Colon (tissue), 2 donors: Measurements from ENCODE around the gene SPAG16.

Experiments used
- FAIRE-seq: peaks from 2 replicates; lab custom pipeline; 2012; peaks lifted over from hg19 to GRCh38; lab: Jason Lieb, UNC
- donor health status: control.
- donor health status: control.

Gene SPAG16

DNA sequence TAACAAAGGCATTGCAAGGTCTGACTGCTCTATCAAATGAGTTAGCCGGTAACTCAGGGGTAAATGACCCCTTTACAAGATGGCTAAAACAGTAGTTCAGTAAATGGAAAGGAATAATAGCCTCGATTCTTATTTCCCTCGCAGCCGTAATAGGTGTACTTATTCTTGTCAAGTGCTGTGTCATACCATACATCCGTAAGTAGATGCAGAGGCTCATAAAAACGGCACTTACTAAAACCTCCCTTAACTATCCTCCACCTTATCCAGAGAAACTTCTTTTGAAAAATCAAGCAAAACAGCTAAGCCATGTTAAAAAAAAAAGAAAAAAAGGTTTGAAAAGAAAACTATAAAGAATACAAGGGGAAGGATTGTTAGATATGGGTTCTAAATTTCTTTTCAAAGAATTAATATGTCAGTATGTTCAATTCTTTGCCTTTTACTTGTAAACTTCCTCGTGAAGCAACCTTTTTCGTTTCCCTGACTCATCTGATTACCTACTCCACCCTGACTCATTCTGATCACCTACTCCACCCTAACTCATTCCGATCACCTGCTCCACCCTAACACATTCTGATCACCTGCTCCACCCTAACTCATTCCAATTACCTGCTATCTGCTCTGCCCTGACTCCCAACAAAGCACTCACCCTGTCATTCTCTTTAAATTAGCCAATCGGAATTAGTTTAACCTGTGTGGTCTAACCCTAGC, 127.5 kb downstream of the SPAG16 start:
- no peak for FAIRE-seq

DNA sequence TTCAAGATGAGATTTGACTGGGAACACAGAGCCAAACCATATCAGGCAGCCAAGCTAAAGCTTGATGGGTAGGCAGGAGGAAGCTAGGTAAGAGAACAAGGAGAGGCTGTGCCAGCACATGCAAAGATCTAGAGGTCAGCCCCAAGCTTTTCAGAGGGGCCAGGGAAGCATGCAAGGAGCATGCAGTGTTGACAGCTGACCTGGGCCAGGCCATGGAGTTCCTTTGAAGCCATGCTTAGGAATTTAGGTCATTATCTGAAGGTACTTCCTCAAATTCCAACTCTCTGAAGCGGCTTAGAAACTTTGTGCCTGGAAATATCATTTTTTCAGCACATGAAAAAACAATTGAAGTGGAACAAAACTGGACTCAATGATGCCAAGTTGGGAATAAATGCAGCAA, 130.8 kb downstream of the SPAG16 start:
- FAIRE-seq, result no peak

DNA sequence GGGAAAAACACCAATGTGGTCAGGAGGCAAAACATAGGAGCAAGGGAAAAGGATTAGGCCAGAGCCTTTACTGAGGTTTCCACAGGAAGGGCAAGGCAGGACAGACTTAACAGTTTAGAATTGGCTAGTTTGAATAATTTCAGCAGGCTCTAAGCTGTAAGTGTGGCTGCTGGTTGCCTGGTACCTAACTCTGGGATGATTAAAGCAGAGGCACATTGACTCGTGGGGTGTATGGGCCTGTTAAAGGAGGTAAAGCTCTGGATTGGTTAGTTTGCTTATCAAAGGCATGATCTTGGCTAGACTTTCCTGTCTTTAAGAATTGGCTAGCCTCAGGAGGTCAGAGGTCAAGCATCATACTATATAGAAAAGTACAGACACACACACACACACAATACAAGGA, 132.6 kb downstream of the SPAG16 start:
- no peak for FAIRE-seq

DNA sequence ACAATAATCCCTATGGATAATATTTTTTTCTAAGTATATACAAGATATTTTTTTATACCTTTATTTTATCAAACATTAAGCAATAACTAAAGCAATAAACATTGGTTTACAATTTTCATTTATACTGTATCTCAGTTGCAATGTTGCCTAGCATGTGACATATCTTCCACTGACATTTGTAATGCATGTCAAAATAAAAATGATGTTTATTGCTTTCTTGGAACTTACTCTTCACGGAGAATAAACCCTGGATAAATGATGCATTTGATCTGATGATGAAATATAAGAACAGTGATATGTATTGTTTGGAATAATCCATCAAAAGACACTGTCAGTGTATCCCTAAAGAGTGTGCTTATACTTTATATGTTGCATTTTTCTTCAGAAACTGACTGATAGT, 135.7 kb downstream of the SPAG16 start:
- FAIRE-seq, result no peak

DNA sequence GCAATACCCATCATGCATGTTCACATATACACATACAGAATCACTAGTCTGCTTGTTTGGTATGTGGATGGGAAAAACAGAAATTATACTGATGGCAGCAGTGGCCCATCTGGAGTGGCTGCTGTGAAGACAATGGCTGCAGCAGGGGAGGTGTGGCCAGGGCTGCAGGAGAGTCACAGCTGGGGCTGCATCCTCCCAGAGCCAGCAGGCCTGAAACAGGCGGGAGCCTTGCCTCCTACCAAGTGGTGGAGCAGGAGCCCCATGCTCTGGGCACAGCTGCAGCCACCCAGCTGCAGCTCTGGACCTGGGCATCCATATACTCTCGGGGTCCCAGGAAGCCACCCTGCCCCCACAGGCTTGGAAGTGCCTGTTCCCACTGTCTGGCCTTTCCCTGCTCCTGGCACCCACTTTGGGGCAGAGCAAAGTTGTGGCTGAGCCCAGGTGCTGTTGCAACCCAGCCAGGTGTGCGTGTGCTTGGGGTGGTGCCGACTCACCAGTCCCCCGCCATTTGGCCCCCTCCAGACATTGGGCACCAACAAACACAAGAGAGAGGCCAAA, 136.6 kb downstream of the SPAG16 start:
- FAIRE-seq, result no peak

DNA sequence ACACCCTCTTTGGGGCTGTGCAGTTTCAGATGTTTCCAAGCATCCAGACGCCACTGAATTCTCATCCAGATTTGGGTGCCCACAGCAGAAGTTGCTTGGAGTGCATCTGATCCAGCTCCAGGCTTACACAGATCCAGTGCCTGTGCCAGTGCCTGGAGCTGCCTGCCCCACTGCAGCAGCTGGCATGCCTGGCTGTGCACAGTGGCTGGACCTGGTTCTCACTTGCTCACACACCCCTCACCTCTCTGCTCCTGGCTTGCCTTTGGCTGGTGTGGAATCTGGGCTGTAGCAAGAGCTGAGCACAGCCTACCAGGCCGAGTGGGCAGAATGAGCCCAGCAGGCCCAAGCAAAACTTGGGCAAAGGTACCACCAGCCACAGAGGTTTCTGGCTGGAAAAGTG, 137.9 kb downstream of the SPAG16 start:
- no peak for FAIRE-seq

DNA sequence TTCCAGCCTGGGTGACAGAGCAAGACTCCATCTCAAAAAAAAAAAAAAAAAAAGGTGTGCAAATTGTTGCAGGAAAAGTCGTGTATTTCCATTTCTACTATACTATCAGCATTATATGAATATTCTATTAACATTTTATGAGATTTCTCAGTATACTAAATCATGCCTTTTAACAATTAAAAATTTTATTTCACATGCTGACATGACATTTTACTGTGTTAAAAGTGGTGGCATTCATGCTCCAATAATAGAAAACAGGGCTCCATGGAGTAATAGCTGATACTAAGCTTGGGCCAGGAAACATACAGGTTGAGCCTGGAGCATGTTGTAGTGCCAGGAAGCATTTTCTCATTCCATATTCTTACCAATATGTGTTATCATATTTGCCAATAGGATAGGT, 141.4 kb downstream of the SPAG16 start:
- no peak for FAIRE-seq

DNA sequence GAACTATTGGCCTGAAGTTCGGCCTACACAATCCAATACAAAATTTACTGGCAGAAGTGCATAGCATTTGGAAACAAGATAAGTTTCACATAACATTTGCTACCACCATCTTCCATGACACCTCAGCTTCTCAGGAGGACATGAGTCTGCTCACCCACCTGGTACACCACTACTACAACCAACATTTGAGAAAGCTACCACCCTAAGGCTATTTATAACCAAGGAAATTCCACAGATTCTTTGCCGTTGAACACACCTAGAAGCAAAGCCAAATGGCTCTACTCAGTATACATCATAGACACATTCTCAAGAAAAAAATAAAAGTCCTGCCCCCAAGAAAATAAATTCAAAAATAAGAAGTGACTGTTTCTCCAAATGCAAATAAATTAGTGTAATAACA, 145.3 kb downstream of the SPAG16 start:
- FAIRE-seq, result no peak

DNA sequence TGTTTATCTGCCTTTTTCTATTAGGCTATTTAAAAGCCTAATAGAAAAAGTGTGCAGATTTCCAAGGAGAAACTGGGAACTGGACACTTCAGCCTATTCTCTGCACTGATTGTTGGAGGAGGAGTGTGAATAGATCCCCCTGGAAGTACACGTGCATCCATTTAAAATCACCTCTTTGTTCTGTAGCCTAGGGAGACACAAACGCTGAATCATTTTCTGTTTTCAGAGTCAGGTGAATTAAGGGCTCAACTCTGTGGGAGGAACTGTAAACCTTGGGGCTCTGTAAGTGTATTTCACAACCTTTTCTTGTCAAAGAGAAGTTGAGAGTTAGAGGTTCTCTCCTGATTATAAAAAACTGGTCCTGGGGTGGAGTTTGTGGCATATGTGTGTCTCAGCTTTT, 159.7 kb downstream of the SPAG16 start:
- FAIRE-seq, result no peak

DNA sequence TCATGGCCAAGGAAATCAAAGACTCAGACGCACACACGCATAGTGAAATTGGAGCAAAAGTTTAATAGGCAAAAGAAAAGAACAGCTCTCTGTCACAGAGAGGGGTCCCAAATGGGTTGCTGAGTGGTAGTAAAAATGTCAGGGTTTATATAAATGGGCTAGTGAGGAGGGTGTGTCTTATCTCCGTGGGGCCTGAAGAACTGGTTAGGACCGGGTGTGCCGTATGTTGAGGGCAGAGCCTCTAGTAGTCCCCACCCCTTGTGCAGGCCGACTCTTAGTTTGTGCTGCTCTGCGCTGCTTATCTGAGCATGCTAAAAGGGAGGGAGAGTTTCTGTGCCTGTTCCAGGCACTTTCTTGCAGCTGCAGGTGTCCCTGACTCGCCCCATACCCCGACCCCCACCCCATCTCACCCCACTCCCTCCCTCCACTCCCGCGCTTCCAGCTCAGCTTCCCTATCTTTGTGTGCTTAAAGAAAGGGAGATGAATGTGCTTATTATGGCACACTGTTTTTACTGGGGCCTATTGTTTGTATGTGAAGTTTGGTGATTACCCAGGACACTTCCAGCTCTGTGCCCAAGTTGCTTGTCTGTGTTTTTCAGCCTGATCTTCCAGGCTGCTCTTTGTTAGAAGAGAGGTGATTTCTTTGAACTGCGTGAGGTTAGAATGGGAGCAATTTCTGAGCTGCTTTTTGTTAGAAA, 167.4 kb downstream of the SPAG16 start:
- no peak for FAIRE-seq

DNA sequence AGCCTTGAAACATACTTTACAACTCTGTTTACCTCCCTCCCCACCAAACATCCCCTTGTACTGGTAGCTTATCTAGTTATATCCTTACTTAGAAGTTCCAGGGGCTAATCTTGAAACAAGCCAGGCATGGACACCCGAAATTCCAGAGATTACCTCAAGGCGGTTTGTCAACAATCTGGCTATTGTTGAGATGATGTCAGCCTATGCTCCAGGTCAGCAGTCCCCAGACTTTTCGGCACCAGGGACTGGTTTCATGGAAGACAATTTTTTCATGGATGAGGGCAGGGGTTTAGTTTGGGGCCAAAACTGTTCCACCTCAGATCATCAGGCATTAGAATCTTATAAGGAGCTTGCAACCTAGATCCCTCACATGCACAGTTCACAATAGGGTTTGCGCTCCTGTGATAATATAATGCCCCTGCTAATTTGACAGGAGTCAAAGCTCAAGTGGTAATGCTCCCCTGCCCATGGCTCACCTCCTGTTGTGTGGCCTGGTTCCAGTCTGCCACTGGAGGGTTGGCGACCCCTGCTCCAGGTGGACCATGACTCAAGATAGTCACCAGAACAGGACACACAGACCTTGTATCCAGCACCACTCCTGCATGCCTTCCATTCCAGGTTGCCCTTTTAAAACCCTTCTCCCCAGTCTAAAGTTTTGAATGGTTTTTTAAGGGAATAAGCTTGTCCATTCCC, 171.2 kb downstream of the SPAG16 start:
- no peak for FAIRE-seq

DNA sequence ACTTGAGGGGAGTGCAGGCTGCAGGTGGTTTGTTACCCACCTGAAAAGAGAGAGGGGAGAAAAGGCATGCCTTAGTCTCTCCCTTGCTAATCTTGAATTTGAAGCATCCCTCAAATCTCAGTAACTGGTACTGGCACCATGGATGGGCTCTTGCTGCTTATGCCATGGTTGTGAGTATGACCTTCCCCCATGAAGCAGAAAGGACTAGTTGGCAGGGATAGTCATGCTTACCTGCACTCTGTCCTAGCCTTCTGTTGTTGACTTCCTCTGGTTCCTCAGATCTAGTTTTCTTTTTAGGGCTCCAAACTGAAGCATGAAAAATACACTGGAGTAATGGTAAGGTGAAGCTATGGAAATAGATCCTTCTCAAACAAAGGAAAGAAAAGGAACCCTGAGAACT, 191.2 kb downstream of the SPAG16 start:
- FAIRE-seq, result no peak

DNA sequence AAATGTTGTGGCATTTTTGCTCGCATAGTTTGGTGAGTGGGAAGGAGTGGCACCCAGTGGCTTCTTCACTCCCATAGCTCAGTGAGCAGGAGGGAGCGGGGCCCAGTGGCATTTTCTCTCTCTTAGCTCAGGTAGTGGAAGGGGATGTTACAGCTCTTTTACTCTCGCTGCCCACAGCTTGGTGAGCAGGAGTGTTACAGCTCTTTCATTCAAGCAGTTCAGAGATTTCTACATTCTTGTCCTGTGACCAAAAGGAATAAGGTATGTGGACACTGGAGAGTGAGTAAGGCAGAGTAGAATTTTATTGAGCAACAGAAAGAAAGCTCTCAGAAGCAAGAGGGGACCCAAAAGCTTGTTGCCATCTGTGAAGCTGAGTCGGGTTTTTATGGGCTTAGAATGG, 192.4 kb downstream of the SPAG16 start:
- no peak for FAIRE-seq

DNA sequence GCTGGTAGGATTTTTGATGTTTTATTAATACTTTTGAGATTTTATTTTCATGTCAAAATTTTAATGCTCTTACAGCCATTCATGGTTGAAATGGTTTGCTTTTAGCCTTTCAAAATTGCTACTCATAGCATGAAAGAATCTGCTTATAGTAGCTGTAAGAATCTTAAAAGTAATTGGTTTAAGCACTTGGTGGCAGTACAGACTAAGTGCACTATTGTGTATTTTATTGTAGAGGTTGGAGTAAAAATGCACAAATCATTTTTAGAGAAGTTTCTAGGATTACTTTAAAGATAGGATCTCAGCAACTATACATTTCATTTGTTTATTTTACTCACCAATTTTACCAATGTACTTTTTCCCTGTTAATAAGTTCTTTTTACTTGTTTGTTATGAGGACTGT, 205.8 kb downstream of the SPAG16 start:
- FAIRE-seq, result no peak

DNA sequence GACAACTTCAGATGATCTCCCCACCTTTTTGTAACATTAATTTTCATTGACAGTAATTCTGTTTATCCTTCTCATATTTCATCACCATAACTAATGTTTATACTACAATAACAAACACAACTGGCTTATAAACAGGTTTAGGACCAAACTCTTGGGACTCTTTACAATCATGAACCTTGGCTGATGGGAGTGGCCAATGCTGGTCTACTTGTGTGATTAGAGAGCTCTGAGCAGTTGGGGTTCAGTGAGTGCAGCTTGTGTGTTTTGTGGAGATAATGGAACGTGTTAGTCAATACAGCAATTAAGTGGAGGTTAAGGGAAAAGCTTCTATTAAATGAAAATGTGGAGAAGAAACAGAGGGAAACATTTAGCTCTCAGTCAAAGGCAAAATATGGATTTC, 207.1 kb downstream of the SPAG16 start:
- no peak for FAIRE-seq

DNA sequence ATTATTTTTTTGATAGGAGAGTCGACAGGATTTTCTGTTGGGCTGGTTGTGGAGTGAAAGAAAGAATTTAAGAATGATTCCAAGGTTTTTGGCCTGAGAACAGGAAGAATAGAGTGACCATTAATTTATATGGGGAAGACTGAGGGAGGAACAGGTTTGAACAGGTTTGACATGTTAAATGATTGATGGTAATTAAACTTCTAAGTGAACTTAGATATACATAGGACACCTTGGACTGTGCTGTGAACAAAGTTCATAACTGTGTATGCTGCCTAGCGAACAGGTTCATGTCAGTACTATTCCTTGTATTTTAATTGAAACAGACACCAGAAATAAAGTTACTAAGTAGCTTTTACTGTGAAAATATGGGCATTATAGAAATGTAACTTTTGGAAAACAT, 212.0 kb downstream of the SPAG16 start:
- FAIRE-seq, result no peak

DNA sequence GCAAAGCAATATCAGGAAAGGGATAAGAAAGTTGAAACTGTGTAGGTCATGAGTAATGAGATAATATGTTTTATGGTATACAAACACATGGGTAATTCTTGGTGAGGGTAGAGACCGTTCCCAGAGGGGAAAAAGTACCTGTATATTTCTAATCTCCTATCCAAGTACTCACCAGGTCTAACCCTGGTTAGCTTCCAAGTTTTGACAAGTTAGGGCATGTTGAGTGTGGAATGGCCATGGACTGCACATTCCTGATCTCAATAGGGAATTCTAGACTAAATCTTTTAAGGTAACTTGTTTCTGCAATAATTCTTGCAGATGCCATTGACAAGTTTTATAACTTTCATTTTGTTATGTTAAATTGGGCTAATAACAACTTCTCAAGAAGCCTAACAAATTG, 216.6 kb downstream of the SPAG16 start:
- FAIRE-seq, result no peak

DNA sequence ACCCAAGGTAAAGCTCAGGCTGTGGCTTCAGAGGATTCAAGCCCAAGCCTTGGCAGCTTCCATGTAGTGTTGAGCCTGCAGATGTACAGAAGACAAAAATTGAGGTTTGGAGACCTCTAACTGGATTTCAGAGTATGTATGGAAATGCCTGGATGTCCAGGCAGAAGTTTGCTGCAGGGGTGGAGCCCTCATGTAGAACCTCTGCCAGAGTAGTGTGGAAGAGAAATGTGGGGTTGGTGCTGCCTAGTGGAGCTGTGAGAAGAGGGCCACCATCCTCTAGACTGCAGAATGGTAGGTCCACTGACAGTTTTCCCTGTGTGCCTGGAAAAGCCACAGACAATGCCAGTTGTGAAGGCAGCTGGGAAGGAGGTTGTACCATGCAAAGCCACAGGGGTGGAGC, 239.9 kb downstream of the SPAG16 start:
- no peak for FAIRE-seq

DNA sequence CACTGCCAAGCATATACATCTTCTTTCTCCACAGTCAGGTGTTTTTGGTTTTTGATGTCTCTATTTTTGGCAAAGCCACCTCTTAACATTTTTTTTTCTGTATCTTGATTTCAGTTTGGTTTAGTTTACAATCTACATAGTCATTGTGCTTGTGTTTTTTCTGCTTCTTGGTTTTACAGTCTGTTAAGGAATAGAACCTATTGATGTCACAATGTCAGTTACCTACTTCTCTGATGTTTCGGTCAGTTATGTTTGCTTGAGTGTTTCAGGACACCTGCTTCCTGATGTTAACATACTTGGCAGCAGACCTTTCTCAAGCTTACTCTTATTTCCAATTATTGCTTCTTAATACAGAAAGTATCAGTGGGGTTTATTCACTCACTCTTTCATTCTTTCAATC, 253.3 kb downstream of the SPAG16 start:
- FAIRE-seq, result no peak

DNA sequence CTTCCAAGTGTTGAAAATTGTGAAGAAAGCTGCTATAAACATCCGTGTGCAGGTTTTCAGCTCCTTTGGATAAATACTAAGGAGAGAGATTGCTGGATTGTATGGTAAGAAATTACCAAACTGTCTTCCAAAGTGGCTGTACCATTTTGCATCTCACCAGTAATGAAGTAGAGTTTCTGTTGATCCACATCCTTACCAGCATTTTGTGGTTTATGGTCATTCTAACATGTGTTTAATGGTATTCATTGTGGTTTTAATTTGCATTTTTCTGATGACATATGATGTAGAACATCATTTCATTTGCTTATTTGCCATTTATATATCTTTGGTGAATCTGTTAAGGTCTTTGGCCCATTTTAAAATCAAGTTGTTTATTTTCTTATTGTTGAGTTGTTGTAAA, 260.7 kb downstream of the SPAG16 start:
- FAIRE-seq, result no peak

DNA sequence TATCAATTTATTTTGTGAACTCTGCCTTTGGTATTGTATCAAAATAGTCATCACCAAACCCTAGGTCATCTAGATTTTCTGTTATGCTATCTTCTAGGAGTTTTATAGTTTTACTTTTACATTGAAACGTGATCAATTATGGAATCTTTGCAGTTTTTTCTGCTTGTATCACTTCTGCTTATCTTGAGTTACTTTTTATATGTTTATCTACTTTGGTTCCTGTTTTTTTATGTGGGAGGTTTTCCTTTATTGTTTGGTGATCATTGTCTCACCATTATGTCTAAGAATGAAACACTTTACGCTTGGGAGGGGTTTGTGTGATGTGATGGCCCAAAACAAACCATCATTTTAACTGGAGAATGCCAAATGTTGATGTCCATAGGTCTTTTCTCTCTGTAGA, 261.2 kb downstream of the SPAG16 start:
- no peak for FAIRE-seq

DNA sequence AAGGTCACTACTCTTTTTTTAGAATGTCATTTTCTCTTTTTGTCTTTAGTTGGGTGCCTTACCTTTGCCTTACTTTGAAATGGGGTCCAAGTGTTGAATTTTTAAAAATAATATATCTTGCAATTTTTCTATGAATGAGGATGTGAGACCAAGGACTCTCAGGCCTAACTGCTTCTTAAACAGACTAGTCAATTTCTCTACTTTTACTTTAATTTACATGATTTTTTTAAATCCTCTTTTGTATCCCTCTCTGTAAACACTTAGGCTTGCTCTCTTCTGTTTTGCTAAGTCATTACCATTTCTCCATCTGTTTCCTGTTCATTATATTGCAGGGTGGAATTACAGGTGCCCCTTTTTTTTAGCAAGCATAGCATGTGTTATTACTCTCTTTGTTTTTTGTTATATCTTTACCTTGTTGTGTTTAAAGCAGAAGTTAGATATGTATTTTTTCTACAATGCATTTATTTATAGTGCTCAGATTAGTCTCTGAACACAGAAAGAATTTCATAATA, 261.8 kb downstream of the SPAG16 start:
- FAIRE-seq, result no peak

DNA sequence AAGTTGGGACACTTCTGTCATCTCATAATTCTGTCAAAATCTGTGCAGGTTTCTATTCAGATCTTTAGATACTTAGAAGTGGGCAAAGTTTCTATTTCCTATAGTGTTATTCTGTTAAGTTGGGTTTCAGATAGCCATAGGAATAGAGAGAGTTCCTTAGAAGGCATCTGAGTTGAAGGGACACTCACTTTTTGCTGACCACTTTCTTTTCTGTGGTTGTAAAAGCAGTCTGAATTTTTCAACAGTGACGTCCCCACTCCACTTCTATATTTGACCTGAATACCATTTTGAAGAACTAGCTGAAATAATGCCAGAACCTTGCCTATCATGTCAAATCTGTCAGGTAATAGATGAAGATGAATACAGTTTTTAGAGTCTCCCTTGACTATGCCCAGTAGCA, 267.3 kb downstream of the SPAG16 start:
- no peak for FAIRE-seq
